HepG2 (cell line): ENCODE results near the gene CRTC2. TPM values are rescaled to one million over a fixed set of nuclear protein-coding genes. Genes with fewer than 3 reads are reported as not detected.
A peak's percentile ranks its signal among the peaks of the same experiment; 100 is the strongest.

Experiments used
- ARHGAP35 ChIP-seq: sonication (generic); formaldehyde crosslinking; IDR thresholded peaks from 2 replicates; pipeline ENCODE4 v1.9.0; 2022; ENCODE audit warnings: mild to moderate bottlenecking, inconsistent platforms, moderate library complexity, missing genetic modification reagents, borderline replicate concordance
- ATF7-NPFF ChIP-seq: sonication (generic); formaldehyde crosslinking; IDR thresholded peaks from 2 replicates; pipeline ENCODE4 v1.8.1; 2023; ENCODE audit warnings: mild to moderate bottlenecking, low read depth, missing genetic modification reagents, moderate library complexity
- DDIT3 ChIP-seq: sonication (generic); formaldehyde crosslinking; IDR thresholded peaks from 2 replicates; pipeline ENCODE4 v1.4.0; 2020; ENCODE audit warnings: mild to moderate bottlenecking, missing genetic modification reagents
- GATAD1 ChIP-seq: IDR thresholded peaks from 2 replicates; pipeline ENCODE4 v1.6.1; 2016; ENCODE audit warnings: missing genetic modification reagents, missing compliant biosample characterization
- ISL2 ChIP-seq: sonication (generic); formaldehyde crosslinking; IDR thresholded peaks from 2 replicates; pipeline ENCODE4 v1.5.0; 2020; ENCODE audit warnings: missing genetic modification reagents
- KDM5A ChIP-seq: fragments of 200-600 bp; sonication (generic); IDR thresholded peaks from 2 replicates; pipeline ENCODE4 v1.7.0; 2018; ENCODE audit warnings: antibody characterized with exemption, mild to moderate bottlenecking, low read length, borderline replicate concordance
- KLF15 ChIP-seq: sonication (generic); formaldehyde crosslinking; IDR thresholded peaks from 2 replicates; pipeline ENCODE4 v1.8.1; 2023; ENCODE audit warnings: borderline replicate concordance, mild to moderate bottlenecking, inconsistent platforms, missing genetic modification reagents, mixed read lengths
- NCOA5 ChIP-seq: sonication (generic); formaldehyde crosslinking; IDR thresholded peaks from 2 replicates; pipeline ENCODE4 v1.4.0; 2020; ENCODE audit warnings: missing genetic modification reagents
- NR3C1 ChIP-seq: sonication (generic); formaldehyde crosslinking; IDR thresholded peaks from 2 replicates; pipeline ENCODE4 v1.4.0; 2020; ENCODE audit warnings: missing genetic modification reagents
- POLR2AphosphoS2 ChIP-seq: IDR thresholded peaks from 2 replicates; pipeline ENCODE4 v1.6.1; 2011; ENCODE audit warnings: low read depth, low read length, improper control_type of control experiment
- TFDP1 ChIP-seq: IDR thresholded peaks from 2 replicates; pipeline ENCODE4 v1.6.1; 2016; ENCODE audit warnings: missing compliant biosample characterization, missing genetic modification reagents, borderline replicate concordance
- ZBTB2 ChIP-seq: sonication (generic); formaldehyde crosslinking; IDR thresholded peaks from 2 replicates; pipeline ENCODE4 v1.8.0; 2022; ENCODE audit warnings: low read depth, missing genetic modification reagents
- ZFP36 ChIP-seq: fragments of 150-350 bp; IDR thresholded peaks from 2 replicates; pipeline ENCODE4 v1.6.1; 2018; ENCODE audit warnings: borderline replicate concordance, low read length, low read depth; ENCODE audit not compliant: partially characterized antibody
- ZFP82 ChIP-seq: sonication (generic); formaldehyde crosslinking; IDR thresholded peaks from 2 replicates; pipeline ENCODE4 v1.5.1; 2020; ENCODE audit warnings: mild to moderate bottlenecking, missing genetic modification reagents, borderline replicate concordance
- ZNF12 ChIP-seq: sonication (generic); formaldehyde crosslinking; IDR thresholded peaks from 2 replicates; pipeline ENCODE4 v1.5.0; 2020; ENCODE audit warnings: missing genetic modification reagents
- ZNF138 ChIP-seq: sonication (generic); formaldehyde crosslinking; IDR thresholded peaks from 2 replicates; pipeline ENCODE4 v1.5.0; 2020; ENCODE audit warnings: mild to moderate bottlenecking, low read depth, missing genetic modification reagents
- ZNF225 ChIP-seq: sonication (generic); formaldehyde crosslinking; IDR thresholded peaks from 2 replicates; pipeline ENCODE4 v1.4.0; 2020; ENCODE audit warnings: mild to moderate bottlenecking, missing genetic modification reagents
- ZNF275 ChIP-seq: sonication (generic); formaldehyde crosslinking; IDR thresholded peaks from 2 replicates; pipeline ENCODE4 v1.8.0; 2022; ENCODE audit warnings: missing genetic modification reagents, mild to moderate bottlenecking, inconsistent platforms, borderline replicate concordance
- ZNF547 ChIP-seq: sonication (generic); formaldehyde crosslinking; IDR thresholded peaks from 2 replicates; pipeline ENCODE4 v1.5.1; 2020; ENCODE audit warnings: mild to moderate bottlenecking, missing genetic modification reagents
- polyA plus RNA-seq, 8 experiments: library from polyadenylated mRNA; depleted of rRNA in 3 of 8; stranded (reverse) in 7 of 8; unstranded in 1 of 8; fragments of >200 nt; fragmentation: Illumina TruSeq in 4 of 8; extraction: Trizol in 4 of 8; gene quantifications; 2 replicates each; pipeline versions ENCODE4 v1.2.1 to v1.2.3, GENCODE V29; 2011 to 2016; ENCODE audit warnings: low read depth in 4 of 8, missing spikeins in 1 of 8, mixed read lengths in 1 of 8; ENCODE audit not compliant: insufficient read depth in 1 of 8
- total RNA-seq, 5 experiments: library from RNA; depleted of rRNA; stranded (reverse); fragments of >200 nt; fragmentation: Illumina TruSeq; extraction: Trizol; gene quantifications; 2 replicates each; pipeline ENCODE4 v1.2.3, GENCODE V29; 2016; ENCODE audit warnings: low read depth in 1 of 5
- TF ChIP-seq, protein P1 (sequence below): IDR thresholded peaks from 2 replicates; pipeline ENCODE4 v1.6.1; 2018; ENCODE audit warnings: missing genetic modification reagents, mild to moderate bottlenecking, missing compliant biosample characterization
- TF ChIP-seq, protein P2 (sequence below): IDR thresholded peaks from 2 replicates; pipeline ENCODE4 v1.6.1; 2016; ENCODE audit warnings: missing biosample characterization, missing genetic modification reagents, low read depth

Gene CRTC2
- total and polyA plus RNA-seq, 2 of the 13 experiments (the other 11 are each of a cell fraction or from before 2014, with no cell fraction given): 6.1 to 26.7 TPM

DNA sequence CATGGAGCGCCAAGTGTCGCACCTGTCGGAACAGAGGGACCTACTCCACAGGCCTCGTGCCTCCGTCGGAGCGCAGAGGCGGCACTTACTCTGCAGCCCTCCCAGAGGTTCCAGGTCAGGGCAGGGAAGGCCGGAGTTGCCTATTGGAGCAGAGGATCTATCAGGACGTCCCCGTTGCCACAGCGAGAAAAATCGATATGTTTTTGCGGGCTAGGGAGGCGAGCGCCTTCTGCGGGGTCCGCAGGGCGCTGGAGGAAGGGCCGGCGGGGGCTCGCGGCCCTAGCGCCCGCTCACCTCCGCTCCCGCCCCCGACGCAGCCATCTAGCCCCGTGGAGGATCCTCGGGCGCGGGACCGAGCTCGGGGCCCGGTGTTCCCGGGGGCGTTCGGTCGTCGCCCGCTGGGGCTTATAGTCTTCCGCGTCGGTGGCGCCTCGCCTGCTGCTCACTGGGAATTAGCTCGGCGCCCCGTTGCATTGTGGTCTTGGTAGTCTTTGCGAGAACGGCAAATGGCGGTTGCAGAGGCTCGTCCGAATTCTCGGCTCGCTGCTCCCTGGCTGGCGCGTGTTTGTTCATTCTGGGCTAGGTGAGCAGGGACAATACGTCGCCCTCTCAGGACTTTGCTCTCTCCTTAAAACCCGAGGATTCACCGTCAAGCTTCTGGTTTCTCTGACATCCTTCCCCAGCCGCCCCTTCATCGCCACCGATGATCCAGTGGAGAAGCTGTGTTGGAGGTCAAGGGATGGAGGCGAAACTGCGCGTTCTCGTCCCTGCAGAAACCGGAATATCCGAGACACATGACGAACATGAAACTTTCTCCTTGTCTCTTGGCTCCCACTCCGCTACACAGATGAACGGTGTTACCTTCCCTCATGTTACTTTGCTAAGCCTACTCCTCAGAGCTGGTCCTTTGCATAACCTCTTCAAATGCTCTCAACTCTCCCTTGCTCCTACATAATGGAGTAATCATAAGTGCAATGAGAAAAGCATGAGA, 19.1 kb upstream of the CRTC2 start, which contains the start of gene JTB (continued):
- TF ChIP-seq ZFP36 (no peak), ARHGAP35 (CRISPR knock-in tag) (peak; percentile 79), ZNF12 (CRISPR knock-in tag) (no peak; the same call in 1 of the 2 replicates), KLF15 (CRISPR knock-in tag) (no peak), ZNF547 (CRISPR knock-in tag) (peak; percentile 78; the same call in 1 of the 2 replicates), ISL2 (CRISPR knock-in tag) (peak; percentile 58; the same call in 1 of the 2 replicates), DDIT3 (CRISPR knock-in tag) (no peak), KDM5A (peak; percentile 68; the same call in 1 of the 2 replicates), ZNF275 (CRISPR knock-in tag) (peak; percentile 43; the same call in 1 of the 2 replicates), ZBTB2 (peak; percentile 94), ATF7-NPFF (CRISPR knock-in tag) (peak; percentile 81; the same call in 1 of the 2 replicates), ZNF225 (CRISPR knock-in tag) (peak; percentile 53; the same call in 1 of the 2 replicates), ZNF138 (CRISPR knock-in tag) (no peak), NR3C1 (CRISPR knock-in tag) (no peak), ZFP82 (peak; percentile 67; the same call in 1 of the 2 replicates), NCOA5 (CRISPR knock-in tag) (no peak), GATAD1 (CRISPR knock-in tag) (peak; percentile 83), TFDP1 (peak; percentile 69; the same call in 1 of the 2 replicates), POLR2AphosphoS2 (no peak)
- TF ChIP-seq, protein P1, sequence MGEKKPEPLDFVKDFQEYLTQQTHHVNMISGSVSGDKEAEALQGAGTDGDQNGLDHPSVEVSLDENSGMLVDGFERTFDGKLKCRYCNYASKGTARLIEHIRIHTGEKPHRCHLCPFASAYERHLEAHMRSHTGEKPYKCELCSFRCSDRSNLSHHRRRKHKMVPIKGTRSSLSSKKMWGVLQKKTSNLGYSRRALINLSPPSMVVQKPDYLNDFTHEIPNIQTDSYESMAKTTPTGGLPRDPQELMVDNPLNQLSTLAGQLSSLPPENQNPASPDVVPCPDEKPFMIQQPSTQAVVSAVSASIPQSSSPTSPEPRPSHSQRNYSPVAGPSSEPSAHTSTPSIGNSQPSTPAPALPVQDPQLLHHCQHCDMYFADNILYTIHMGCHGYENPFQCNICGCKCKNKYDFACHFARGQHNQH: peak; percentile 75; the same call in 1 of the 2 replicates
- TF ChIP-seq, protein P2, sequence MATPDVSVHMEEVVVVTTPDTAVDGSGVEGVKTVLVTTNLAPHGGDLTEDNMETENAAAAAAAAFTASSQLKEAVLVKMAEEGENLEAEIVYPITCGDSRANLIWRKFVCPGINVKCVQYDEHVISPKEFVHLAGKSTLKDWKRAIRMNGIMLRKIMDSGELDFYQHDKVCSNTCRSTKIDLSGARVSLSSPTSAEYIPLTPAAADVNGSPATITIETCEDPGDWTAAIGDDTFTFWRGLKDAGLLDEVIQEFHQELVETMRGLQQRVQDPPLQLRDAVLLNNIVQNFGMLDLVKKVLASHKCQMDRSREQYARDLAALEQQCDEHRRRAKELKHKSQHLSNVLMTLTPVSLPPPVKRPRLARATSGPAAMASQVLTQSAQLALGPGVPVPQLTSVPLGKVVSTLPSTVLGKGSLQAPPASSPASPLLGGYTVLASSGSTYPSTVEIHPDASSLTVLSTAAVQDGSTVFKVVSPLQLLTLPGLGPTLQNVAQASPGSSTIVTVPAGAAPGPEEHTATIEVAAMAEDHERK (CRISPR knock-in tag): peak; percentile 47; the same call in 1 of the 2 replicates
